ENCODE measurements around the gene GRB7. TPM values are rescaled to one million over a fixed set of nuclear protein-coding genes. Genes with fewer than 3 reads are reported as not detected.

Gene GRB7
- polyA plus RNA-seq, 3 donors from 2014 or later: not detected

DNA sequence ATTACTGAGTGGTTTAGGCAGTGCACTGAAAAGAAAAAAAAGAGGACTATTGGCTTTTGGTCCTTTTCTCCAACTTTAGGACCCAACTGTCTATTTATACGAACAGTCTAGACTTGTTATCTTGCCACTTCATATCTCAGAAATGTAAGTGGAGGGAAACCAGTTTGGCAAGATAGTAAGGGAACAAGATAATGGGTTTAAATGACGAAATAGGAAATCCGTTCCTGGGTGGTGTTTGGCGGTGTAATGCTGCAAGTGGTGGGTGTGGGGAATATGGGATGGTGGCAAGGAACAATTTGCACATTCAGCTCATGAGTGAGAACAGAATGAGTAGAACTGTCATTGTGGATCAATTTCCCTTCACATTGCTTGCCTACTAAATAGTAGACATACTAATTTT, 44.7 kb downstream of the GRB7 start:
- Mint-ChIP-seq H3K36me3 (peaks cover 20 to 30% (median 25%) of the 10 kb centered on the region in 3 donors), H3K4me3 (peak overlapping the region; percentile 41 to 79 (median 69)), H3K27ac (peak overlapping the region; percentile 91 to 98 (median 94)), H3K9me3 (no peaks in the 10 kb centered on the region), H3K27me3 (ENCODE audit: low read depth in 3 of 3) (peaks cover 0 to 6% (median 0%) of the 10 kb centered on the region in 3 donors), H3K4me1 (peaks cover 76 to 89% of the 10 kb centered on the region in 2 donors)
- no peak for DNase-seq

DNA sequence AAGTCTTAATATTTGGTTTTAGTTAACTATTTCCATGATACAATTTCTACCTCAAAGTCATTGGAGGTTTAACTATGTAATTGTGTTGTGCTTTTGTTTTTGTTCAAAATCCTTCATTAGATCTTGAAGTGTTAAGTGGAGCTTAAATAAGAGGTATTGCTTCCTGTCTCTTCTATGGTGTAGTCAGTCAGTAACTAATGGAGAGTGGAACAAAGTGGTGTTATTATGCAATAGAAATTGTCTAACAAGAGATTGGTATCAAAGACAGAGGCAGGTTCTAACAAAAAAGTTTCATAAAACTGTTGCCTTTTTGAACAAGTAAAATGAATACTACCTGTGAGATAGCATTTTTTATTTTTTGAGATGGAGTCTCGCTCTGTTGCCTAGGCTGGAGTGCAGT, 45.2 kb downstream of the GRB7 start:
- Mint-ChIP-seq H3K4me3 (peak overlapping the region; percentile 30 to 79 (median 64)), H3K4me1 (peaks cover 73 to 89% of the 10 kb centered on the region in 2 donors), H3K9me3 (no peaks in the 10 kb centered on the region), H3K36me3 (peaks cover 20 to 32% (median 29%) of the 10 kb centered on the region in 3 donors), H3K27ac (peak overlapping the region; percentile 67 to 95 (median 91)), H3K27me3 (ENCODE audit: low read depth in 3 of 3) (peaks cover 0 to 6% (median under 1%) of the 10 kb centered on the region in 3 donors)
- no peak for DNase-seq

DNA sequence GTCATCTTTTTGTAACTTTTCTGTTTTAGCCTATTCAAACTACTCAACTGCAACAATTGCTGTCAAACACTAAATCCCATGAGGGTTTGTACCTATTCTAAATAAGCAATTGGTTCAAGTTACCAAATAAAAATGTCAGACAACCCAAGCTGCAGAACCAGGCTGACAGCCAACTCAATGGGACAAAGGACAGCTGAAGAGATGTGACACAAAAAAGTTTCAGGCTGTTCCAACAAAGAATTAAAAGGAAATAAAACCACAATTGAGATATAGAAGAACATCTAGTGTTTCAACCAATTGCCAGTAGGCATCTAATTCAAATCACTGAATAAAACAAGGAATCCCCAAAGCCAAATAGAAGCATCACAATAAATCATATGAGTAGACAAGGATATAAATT, 49.3 kb downstream of the GRB7 start:
- Mint-ChIP-seq H3K27me3 (ENCODE audit: low read depth in 3 of 3) (peaks cover 0 to 2% (median 0%) of the 10 kb centered on the region in 3 donors), H3K27ac (peak overlapping the region in 4 of 6 donors; percentile 17 to 74 (median 56)), H3K4me1 (peaks cover 46 to 70% of the 10 kb centered on the region in 2 donors), H3K36me3 (peaks cover 40 to 53% (median 43%) of the 10 kb centered on the region in 3 donors), H3K9me3 (no peaks in the 10 kb centered on the region), H3K4me3 (no peak overlapping the region)
- no peak for DNase-seq

DNA sequence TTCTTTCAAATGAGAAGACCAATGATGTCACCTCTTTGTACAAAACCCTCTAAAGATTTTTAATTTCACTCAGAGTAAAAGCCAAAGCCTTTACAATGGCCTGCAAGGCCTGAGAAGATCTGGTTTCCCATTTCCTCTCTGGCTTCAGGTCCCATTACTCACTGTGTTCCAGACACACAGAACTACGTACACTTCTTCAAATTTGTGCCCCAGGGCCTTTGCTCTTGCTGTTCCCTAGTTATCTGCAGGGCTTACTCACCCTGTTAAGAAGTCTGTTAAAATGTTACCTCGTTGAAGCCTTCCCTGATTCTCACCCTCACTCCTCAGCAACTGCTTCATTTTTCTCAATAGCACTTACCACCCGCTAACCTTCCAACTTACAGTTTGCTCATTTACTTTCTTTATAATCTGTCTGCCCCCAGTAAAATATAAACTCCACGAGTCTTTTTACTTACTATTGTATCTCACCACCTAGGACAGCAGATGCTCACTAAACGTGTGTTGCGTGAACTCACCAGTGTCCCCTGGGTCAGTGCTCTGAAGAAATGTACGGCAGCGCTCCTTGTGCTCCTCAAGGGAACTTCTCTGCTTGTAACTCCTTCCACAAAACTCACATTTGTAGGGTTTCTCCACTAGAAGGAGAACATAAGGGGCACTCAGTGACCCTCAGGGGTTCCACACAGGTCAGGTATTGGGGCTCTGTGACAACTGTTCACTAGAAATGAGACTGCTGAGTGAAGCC, 50.2 kb downstream of the GRB7 start:
- Mint-ChIP-seq H3K4me1 (peaks cover 46 to 70% of the 10 kb centered on the region in 2 donors), H3K9me3 (no peaks in the 10 kb centered on the region), H3K36me3 (peaks cover 35 to 57% (median 45%) of the 10 kb centered on the region in 3 donors), H3K4me3 (no peak overlapping the region), H3K27ac (peak overlapping the region in 5 of 6 donors; percentile 1 to 74 (median 41)), H3K27me3 (ENCODE audit: low read depth in 3 of 3) (peaks cover 0 to 2% (median 0%) of the 10 kb centered on the region in 3 donors)
- no peak for DNase-seq

DNA sequence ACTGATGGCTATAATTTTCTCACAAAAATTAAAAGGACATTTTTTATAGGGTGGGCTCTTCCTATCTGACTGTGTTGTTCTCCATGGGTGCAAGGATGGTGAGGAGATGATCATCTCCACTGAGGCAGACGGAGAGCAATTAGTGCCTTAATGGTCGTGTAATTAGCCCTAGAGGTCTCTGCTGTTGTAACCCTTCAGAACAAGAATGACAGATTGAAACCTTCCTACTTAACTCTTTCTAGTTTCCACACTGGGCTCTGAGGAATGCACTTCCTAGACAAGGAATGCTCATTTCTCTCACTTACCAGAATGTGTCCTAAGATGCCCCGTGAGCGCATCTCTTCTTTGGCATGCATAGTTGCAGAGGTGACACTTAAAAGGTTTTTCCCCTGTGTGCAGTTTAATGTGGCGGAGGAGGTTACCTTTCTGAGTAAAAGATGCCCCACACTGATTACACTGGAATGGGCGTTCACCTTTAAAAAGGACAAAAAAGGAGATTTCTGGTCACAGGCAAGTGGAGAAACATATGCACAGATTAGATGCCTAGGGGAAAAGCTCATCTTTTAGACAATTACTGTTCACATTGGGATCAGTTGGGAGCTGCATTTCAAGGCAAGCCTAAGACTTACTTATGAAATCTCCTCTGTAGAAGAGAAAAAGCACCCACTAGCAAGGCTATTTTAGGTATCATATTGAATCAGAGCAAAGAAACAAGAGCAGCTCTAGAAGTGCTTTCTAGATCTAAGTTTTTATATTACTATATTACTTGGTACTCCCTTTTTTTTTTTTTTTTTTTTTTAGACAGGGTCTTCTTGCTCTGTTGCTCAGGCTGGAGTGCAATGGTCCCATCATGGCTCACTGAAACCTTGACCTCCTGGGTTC, 53.6 kb downstream of the GRB7 start:
- Mint-ChIP-seq H3K27ac (peak overlapping the region in 4 of 6 donors; percentile 4 to 64 (median 52)), H3K9me3 (no peaks in the 10 kb centered on the region), H3K4me3 (no peak overlapping the region), H3K4me1 (peaks cover 43 to 66% of the 10 kb centered on the region in 2 donors), H3K27me3 (ENCODE audit: low read depth in 3 of 3) (peaks cover 0 to 2% (median 0%) of the 10 kb centered on the region in 3 donors), H3K36me3 (peaks cover 28 to 41% (median 34%) of the 10 kb centered on the region in 3 donors)
- DNase-seq: no peak

DNA sequence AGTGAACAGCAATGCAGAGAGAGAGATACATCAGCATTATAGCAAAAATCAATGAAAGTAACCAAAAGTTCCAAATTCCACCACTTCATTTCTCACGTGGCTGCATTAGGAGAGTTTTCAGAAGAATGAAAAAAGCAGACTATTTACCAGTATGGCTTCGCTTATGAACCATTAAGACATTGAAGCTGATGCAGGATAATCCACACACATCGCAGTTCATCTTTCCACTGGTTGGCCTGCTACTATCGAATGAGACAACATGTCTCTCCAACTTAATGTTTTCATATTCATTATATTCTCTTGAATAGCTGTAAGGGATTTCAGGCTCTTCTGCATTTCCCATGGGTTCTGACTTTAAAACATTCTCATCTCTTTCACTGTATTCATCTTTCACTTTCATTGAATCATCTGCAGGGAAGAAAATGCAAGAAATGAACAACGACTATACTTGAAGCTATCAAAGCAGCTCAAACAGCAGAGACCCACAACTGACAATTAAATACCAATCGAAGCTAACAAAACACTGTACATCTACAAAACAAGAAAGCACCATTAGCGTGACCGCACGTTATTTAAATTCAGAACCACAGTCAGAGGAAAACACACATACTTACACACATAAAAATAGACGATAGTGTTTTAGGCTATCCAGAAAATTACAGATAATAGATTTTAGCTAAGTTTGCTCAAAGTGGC, 54.9 kb downstream of the GRB7 start:
- no peaks in the 10 kb centered on the region for H3K9me3 Mint-ChIP-seq
- H3K27ac Mint-ChIP-seq: peak overlapping the region; percentile 27 to 94 (median 85)
- H3K4me3 Mint-ChIP-seq: peak overlapping the region in 3 of 5 donors; percentile 3 to 33 (median 9)
- H3K27me3 Mint-ChIP-seq (ENCODE audit: low read depth in 3 of 3): peaks cover 0 to 2% (median 0%) of the 10 kb centered on the region in 3 donors
- DNase-seq: no peak
- H3K4me1 Mint-ChIP-seq: peaks cover 41 to 64% of the 10 kb centered on the region in 2 donors
- peaks cover 25 to 39% (median 32%) of the 10 kb centered on the region in 3 donors for H3K36me3 Mint-ChIP-seq

DNA sequence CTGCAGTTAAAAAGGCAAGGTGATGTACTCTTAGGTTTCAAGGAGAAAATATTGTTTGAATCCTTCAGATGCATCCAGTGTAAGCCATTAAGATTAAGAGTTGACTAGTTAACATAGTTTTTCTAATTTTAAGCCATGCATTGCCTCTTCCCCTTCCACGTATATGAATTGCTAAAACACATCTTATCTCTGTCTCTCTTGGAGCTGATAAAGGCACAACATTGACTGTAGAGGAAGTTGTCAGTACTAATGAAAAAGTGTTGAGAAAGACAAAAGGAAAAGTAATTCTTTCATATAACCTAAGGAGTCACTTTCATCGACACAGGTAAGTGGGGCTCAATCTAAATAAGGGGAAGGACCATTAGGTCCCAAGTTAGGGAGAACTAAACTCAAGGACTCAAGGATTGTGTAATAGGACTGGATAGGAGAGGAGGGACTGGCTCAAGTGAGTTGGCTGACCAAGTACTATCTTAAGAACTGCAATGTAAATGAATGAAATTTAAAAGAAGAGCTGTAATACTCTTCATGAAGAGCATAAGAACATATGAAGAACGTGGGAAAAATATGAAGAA, 55.6 kb downstream of the GRB7 start:
- DNase-seq: no peak
- Mint-ChIP-seq H3K9me3 (no peaks in the 10 kb centered on the region), H3K27ac (peak overlapping the region; percentile 27 to 94 (median 88)), H3K4me3 (peak overlapping the region in 4 of 5 donors; percentile 14 to 53 (median 46)), H3K4me1 (peaks cover 45 to 64% of the 10 kb centered on the region in 2 donors), H3K27me3 (ENCODE audit: low read depth in 3 of 3) (no peaks in the 10 kb centered on the region), H3K36me3 (peaks cover 26 to 35% (median 28%) of the 10 kb centered on the region in 3 donors)

DNA sequence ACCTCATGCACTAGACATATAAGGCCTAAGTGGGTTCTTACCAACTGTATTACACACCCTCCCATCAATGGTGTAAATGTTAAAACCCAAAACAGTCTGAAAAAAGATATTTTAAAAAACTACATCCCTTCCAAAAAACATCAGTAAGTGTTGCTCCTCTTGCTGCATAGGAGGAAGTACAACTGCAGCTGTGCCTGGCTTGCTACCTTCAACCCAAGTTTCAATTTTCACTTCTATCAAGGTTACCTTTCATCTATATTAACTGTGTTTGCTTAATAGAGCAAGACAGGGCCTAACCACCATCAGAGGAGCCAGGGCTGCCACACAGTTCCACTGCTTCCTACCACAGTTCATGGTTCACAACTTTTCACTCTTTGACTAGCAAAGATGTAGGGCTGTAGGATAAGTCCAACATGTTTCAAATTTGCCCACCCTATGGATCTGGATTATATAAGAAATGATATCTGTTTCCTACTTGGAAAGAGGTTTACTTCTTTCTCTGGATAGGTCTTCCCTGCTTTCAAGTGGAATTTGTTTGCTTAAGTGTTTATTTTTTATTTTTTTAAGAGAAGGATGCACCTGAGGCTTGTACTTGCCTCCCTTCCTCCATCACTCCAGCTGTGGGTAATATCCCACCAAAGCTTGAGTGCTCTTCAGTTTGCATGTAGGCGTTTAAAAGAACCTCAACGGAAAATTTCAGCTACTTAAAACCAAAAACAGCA, 56.7 kb downstream of the GRB7 start:
- H3K36me3 Mint-ChIP-seq: peaks cover 24 to 35% (median 26%) of the 10 kb centered on the region in 3 donors
- H3K4me3 Mint-ChIP-seq: peak overlapping the region in 4 of 5 donors; percentile 33 to 51 (median 39)
- H3K9me3 Mint-ChIP-seq: no peaks in the 10 kb centered on the region
- peaks cover 50 to 73% of the 10 kb centered on the region in 2 donors for H3K4me1 Mint-ChIP-seq
- H3K27ac Mint-ChIP-seq: peak overlapping the region; percentile 27 to 94 (median 88)
- peak in 1 of 3 donors; percentile 21 for DNase-seq
- H3K27me3 Mint-ChIP-seq (ENCODE audit: low read depth in 3 of 3): no peaks in the 10 kb centered on the region

Other genes starting within 250 kb of the GRB7 start
- not detected for gene NEUROD2, start 130.0 kb upstream of the GRB7 start, polyA plus RNA-seq
- gene PPP1R1B, start 111.0 kb upstream of the GRB7 start, polyA plus RNA-seq: not detected
- gene STARD3, start 100.8 kb upstream of the GRB7 start, polyA plus RNA-seq: 10 to 100 TPM; 45.1 to 88.6 (median 78.5) TPM
- gene TCAP, start 72.6 kb upstream of the GRB7 start, polyA plus RNA-seq: not detected
- gene PNMT, start 69.5 kb upstream of the GRB7 start, polyA plus RNA-seq: 1 to 10 TPM in 2 of 3 donors, not detected in 1; 1.4 to 1.6 TPM
- gene PGAP3, start 49.9 kb upstream of the GRB7 start, polyA plus RNA-seq: 10 to 100 TPM; 24.0 to 47.1 (median 37.8) TPM
- 10 to 100 TPM; 14.5 to 49.2 (median 25.2) TPM for gene ERBB2, start 37.9 kb upstream of the GRB7 start, polyA plus RNA-seq
- 100 to 1,000 TPM; 181 to 197 (median 181) TPM for gene MIEN1, start 7.4 kb upstream of the GRB7 start, polyA plus RNA-seq
- 10 to 100 TPM in 2 of 3 donors, 1 to 10 TPM in 1; 3.1 to 77.5 (median 15.7) TPM for gene IKZF3, start 126.4 kb downstream of the GRB7 start, polyA plus RNA-seq
- not detected for gene ZPBP2, start 130.3 kb downstream of the GRB7 start, polyA plus RNA-seq
- gene GSDMB, start 180.7 kb downstream of the GRB7 start, polyA plus RNA-seq: 1 to 10 TPM in 2 of 3 donors, under 1 TPM in 1; 0.13 to 2.4 (median 2.1) TPM
- 100 to 1,000 TPM in 1 of 3 donors, 10 to 100 TPM in 2; 44.1 to 154 (median 63.8) TPM for gene ORMDL3, start 189.7 kb downstream of the GRB7 start, polyA plus RNA-seq
- not detected for gene LRRC3C, start 189.8 kb downstream of the GRB7 start, polyA plus RNA-seq
- 1 to 10 TPM in 1 of 3 donors, not detected in 2; 2.3 TPM for gene GSDMA, start 225.1 kb downstream of the GRB7 start, polyA plus RNA-seq
- gene PSMD3, start 242.9 kb downstream of the GRB7 start, polyA plus RNA-seq: 10 to 100 TPM; 47.0 to 59.1 (median 47.7) TPM